HFFc6 (cell line): Measurements from ENCODE around the gene DOCK3. TPM values are rescaled to one million over a fixed set of nuclear protein-coding genes. Genes with fewer than 3 reads are reported as not detected.

Source experiments
- DNase-seq: peaks from one replicate; pipeline ENCODE4 v3.0.0-alpha.2; 2018
- H3K27ac Mint-ChIP-seq: 2 replicates; pipeline ENCODE4 v1.8.0; 2020; ENCODE audit warnings: mild to moderate bottlenecking, mixed read lengths
- H3K27me3 Mint-ChIP-seq: 2 replicates; pipeline ENCODE4 v1.8.0; 2021; ENCODE audit warnings: mild to moderate bottlenecking, moderate library complexity, mixed read lengths; ENCODE audit not compliant: insufficient read depth
- H3K36me3 Mint-ChIP-seq: 2 replicates; pipeline ENCODE4 v1.8.0; 2021; ENCODE audit warnings: low read depth, mixed read lengths
- H3K4me1 Mint-ChIP-seq: 2 replicates; pipeline ENCODE4 v1.8.0; 2020; ENCODE audit warnings: low read depth, mixed read lengths
- H3K4me3 Mint-ChIP-seq: 2 replicates; pipeline ENCODE4 v1.8.0; 2020; ENCODE audit warnings: mild to moderate bottlenecking, moderate library complexity, mixed read lengths
- H3K9me3 Mint-ChIP-seq: 2 replicates; pipeline ENCODE4 v1.8.0; 2020; ENCODE audit warnings: mild to moderate bottlenecking, mixed read lengths
- CTCF ChIP-seq: fragments of 200-600 bp; sonication (generic); IDR thresholded peaks from 2 replicates; pipeline ENCODE4 v1.5.0; 2021; ENCODE audit warnings: antibody characterized with exemption, mild to moderate bottlenecking
- total RNA-seq, 6 experiments: library from RNA; stranded (reverse); fragmentation: NEBNext Ultra II Directional; extraction: Animal tissue kit (Norgen Biotek cat#: 25700); gene quantifications; 2 replicates in 1 of 6; 3 replicates in 5 of 6; pipeline ENCODE4 v1.2.3, GENCODE V29; 2021

Gene DOCK3
- total RNA-seq, 6 experiments from 2014 or later, result 0.14 to 0.26 (median 0.22) TPM

- peaks cover 5% of the 10 kb centered on the region for H3K27me3 Mint-ChIP-seq
- H3K27ac Mint-ChIP-seq, result no peak overlapping the region
- no peak; the same call in none of the 2 replicates for TF ChIP-seq CTCF
Measured at GRCh38 chr3:51100536-51100851, 425.8 kb downstream of the DOCK3 start.

GRCh38 chr3:51102396-51102795 lies 427.7 kb downstream of the DOCK3 start:
- H3K27me3 Mint-ChIP-seq, result peaks cover 5% of the 10 kb centered on the region
- DNase-seq, result no peak
- no peak for TF ChIP-seq CTCF
- H3K27ac Mint-ChIP-seq, result no peak overlapping the region
- no peaks in the 10 kb centered on the region for H3K36me3 Mint-ChIP-seq
- peaks cover 5% of the 10 kb centered on the region; the same call in 1 of the 2 replicates for H3K9me3 Mint-ChIP-seq
- no peak overlapping the region for H3K4me3 Mint-ChIP-seq
- no peaks in the 10 kb centered on the region for H3K4me1 Mint-ChIP-seq

More at GRCh38 chr3:51100536-51100851, 425.8 kb downstream of the DOCK3 start:
- H3K36me3 Mint-ChIP-seq, result no peaks in the 10 kb centered on the region
- H3K9me3 Mint-ChIP-seq, result no peaks in the 10 kb centered on the region
- no peaks in the 10 kb centered on the region for H3K4me1 Mint-ChIP-seq
- no peak for DNase-seq
- no peak overlapping the region for H3K4me3 Mint-ChIP-seq

- Mint-ChIP-seq H3K27ac (no peak overlapping the region), H3K4me1 (no peaks in the 10 kb centered on the region), H3K9me3 (peaks cover 17% of the 10 kb centered on the region), H3K36me3 (no peaks in the 10 kb centered on the region), H3K4me3 (no peak overlapping the region), H3K27me3 (peaks cover 3% of the 10 kb centered on the region; the same call in 1 of the 2 replicates)
- no peak for TF ChIP-seq CTCF
- DNase-seq, result no peak
Measured at GRCh38 chr3:51106242-51106876, 431.6 kb downstream of the DOCK3 start.

- TF ChIP-seq CTCF, result no peak
- no peaks in the 10 kb centered on the region for H3K36me3 Mint-ChIP-seq
- DNase-seq, result no peak
- H3K27me3 Mint-ChIP-seq, result peaks cover 3% of the 10 kb centered on the region; the same call in 1 of the 2 replicates
- no peaks in the 10 kb centered on the region for H3K4me1 Mint-ChIP-seq
- H3K4me3 Mint-ChIP-seq, result no peak overlapping the region
- H3K27ac Mint-ChIP-seq, result no peak overlapping the region
- peaks cover 22% of the 10 kb centered on the region for H3K9me3 Mint-ChIP-seq
Measured at GRCh38 chr3:51110586-51110985, 435.9 kb downstream of the DOCK3 start.

GRCh38 chr3:51122944-51123343 lies 448.2 kb downstream of the DOCK3 start:
- no peak for DNase-seq
- H3K9me3 Mint-ChIP-seq, result peaks cover 7% of the 10 kb centered on the region; the same call in 1 of the 2 replicates
- no peak for TF ChIP-seq CTCF
- H3K36me3 Mint-ChIP-seq, result no peaks in the 10 kb centered on the region
- no peak overlapping the region for H3K4me3 Mint-ChIP-seq
- no peaks in the 10 kb centered on the region for H3K4me1 Mint-ChIP-seq
- H3K27ac Mint-ChIP-seq, result no peak overlapping the region
- no peaks in the 10 kb centered on the region; the same call in 1 of the 2 replicates for H3K27me3 Mint-ChIP-seq
